PFSK-1 (cell line): ENCODE measurements around the gene SMIM22.

Experiments
- POLR2AphosphoS5 ChIP-seq: IDR thresholded peaks from 2 replicates; pipeline ENCODE4 v1.6.1; 2012; ENCODE audit warnings: low read depth, mild to moderate bottlenecking, control low read depth, low read length, moderate library complexity
- REST ChIP-seq, 2 experiments: IDR thresholded peaks; 2 replicates each; pipeline versions ENCODE4 v1.6.1 to v1.8.0; 2011 to 2012; ENCODE audit warnings: low read depth in 2 of 2, low read length in 2 of 2, control low read depth in 1 of 2, inconsistent platforms in 1 of 2, mild to moderate bottlenecking in 1 of 2, moderate library complexity in 1 of 2; ENCODE audit not compliant: insufficient read depth in 1 of 2
- SIN3A ChIP-seq: IDR thresholded peaks from 2 replicates; pipeline ENCODE4 v1.6.1; 2012; ENCODE audit warnings: mild to moderate bottlenecking, low read length, moderate library complexity, borderline replicate concordance; ENCODE audit not compliant: insufficient read depth
- TAF1 ChIP-seq: IDR thresholded peaks from 2 replicates; pipeline ENCODE4 v1.6.1; 2012; ENCODE audit warnings: low read length, control low read depth, borderline replicate concordance; ENCODE audit not compliant: insufficient read depth

- TF ChIP-seq SIN3A (no peak), REST (IDR thresholded peaks at IDR 0.05; ENCODE audit: insufficient read depth in 1 of 2, low read depth in 2 of 2, low read length in 2 of 2) (no peak), POLR2AphosphoS5 (no peak), TAF1 (no peak)
Measured at GRCh38 chr16:4765511-4766474, 29.4 kb upstream of the SMIM22 start.
